ENCODE results near the gene VMP1.
"Not testable (repeated sequence)": the region's sequence is repeated elsewhere in the genome, so short reads cannot be mapped to it uniquely, and the experiment has no call there.

Gene VMP1

DNA sequence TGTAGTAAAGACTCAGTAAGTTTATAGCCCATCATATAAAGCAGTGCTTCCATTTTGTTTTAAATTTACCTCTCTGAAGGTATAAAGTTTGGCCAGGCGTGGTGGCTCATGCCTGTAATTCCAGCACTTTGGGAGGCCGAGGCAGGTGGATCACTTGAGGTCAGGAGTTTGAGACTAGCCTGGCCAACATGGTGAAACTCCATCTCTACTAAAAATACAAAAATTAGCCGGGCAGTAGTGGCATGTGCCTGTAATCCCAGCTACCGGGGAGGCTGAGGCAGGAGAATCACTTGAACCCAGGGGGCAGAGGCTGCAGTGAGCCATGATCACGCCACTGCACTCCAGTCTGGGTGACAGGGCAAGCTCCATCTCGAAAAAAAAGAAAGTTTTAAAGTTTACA lies 83.0 kb downstream of the VMP1 start:
- not testable (repeated sequence) for H3K9me3 Mint-ChIP-seq (ENCODE audit: low read depth); H3K27me3 Mint-ChIP-seq; H3K4me3 Mint-ChIP-seq; H3K36me3 Mint-ChIP-seq
- H3K27ac Mint-ChIP-seq, result peak overlapping the region; percentile 81
- H3K4me1 Mint-ChIP-seq (ENCODE audit: low read depth), result peaks cover 30% of the 10 kb centered on the region

DNA sequence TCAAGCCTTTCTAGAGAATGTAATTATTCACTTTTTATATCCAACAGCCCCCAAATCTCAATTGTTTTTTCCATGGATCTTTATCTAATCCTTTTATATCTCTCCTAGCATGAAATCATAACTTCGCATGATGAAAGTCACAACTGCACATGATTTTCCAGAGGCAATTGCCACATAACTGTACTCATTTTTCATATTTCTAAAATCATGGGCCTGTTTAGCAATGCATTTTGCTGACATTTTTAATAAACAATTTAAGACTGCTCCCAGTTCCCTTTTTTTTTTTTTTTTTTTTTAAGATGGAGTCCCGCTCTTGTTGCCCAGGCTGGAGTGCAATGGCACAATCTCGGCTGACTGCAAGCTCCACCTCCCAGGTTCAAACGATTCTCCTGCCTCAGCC lies 83.5 kb downstream of the VMP1 start:
- H3K9me3 Mint-ChIP-seq (ENCODE audit: low read depth), result no peaks in the 10 kb centered on the region
- H3K4me1 Mint-ChIP-seq (ENCODE audit: low read depth), result peaks cover 30% of the 10 kb centered on the region
- peaks cover 9% of the 10 kb centered on the region for H3K36me3 Mint-ChIP-seq
- no peak overlapping the region for H3K4me3 Mint-ChIP-seq
- no peaks in the 10 kb centered on the region for H3K27me3 Mint-ChIP-seq
- H3K27ac Mint-ChIP-seq, result peak overlapping the region; percentile 81

DNA sequence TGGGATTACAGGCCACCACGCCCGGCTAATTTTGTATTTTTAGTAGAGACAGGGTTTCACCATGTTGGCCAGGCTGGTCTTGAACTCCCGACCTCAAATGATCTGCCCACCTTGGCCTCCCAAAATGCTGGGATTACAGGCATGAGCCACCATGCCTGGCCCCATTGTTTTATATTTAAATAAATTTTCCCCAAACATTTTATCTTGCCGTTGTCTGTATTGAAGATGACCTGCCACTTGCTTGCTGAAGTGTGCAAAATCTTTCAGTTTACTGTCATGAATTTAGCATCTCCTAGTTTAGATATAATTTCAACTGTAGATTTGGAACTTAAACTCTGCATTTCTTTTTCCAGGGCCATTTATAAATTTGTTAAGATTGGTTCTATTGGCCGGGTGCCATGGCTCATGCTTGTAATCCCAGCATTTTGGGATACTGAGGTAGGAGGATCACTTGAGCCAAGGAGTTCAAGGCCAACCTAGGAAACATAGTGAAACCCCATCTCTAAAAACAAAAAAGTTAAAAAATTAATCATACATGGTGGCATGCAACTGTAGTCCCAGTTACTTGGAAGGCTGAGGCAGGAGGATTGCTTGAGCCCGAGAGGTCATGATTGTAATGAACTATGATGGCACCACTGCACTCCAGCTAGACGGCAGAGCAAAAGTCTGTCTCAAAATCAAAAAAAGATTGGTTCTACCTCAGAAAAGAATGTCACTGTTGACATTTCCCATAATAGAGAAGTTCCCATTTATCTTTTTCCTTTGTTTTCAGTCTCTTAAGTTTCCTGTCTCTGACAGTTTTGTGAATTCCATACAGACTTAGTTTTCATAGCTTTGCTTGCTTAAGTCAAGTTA lies 84.4 kb downstream of the VMP1 start:
- no peak overlapping the region for H3K4me3 Mint-ChIP-seq
- peaks cover 13% of the 10 kb centered on the region for H3K36me3 Mint-ChIP-seq
- peak overlapping the region; percentile 66 for H3K27ac Mint-ChIP-seq
- no peaks in the 10 kb centered on the region for H3K9me3 Mint-ChIP-seq (ENCODE audit: low read depth)
- H3K4me1 Mint-ChIP-seq (ENCODE audit: low read depth), result peaks cover 25% of the 10 kb centered on the region
- H3K27me3 Mint-ChIP-seq, result no peaks in the 10 kb centered on the region

DNA sequence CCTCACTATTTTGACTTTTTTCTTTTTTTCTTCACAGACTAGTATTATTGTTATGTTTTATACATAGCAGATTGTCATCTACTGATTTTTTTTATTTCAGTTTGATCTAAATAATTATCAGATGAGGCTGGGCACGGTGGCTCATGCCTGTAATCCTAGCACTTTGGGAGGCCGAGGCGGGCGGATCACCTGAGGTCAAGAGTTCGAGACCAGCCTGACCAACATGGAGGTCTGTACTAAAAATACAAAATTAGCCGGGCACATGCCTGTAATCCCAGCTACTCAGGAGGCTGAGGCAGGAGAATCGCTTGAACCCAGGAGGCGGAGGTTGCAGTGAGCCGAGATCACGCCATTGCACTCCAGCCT lies 85.0 kb downstream of the VMP1 start:
- Mint-ChIP-seq H3K4me1 (ENCODE audit: low read depth) (peaks cover 18% of the 10 kb centered on the region), H3K27ac (peak overlapping the region; percentile 66), H3K36me3 (peaks cover 10% of the 10 kb centered on the region)
- H3K9me3 Mint-ChIP-seq (ENCODE audit: low read depth); H3K4me3 Mint-ChIP-seq; H3K27me3 Mint-ChIP-seq: not testable (repeated sequence)

GRCh38 chr17:59793205-59793604 lies 85.8 kb downstream of the VMP1 start:
- H3K27me3 Mint-ChIP-seq, result no peaks in the 10 kb centered on the region
- no peak overlapping the region for H3K27ac Mint-ChIP-seq
- peaks cover 17% of the 10 kb centered on the region for H3K4me1 Mint-ChIP-seq (ENCODE audit: low read depth)
- H3K9me3 Mint-ChIP-seq (ENCODE audit: low read depth), result no peaks in the 10 kb centered on the region
- no peak overlapping the region for H3K4me3 Mint-ChIP-seq
- peaks cover 14% of the 10 kb centered on the region for H3K36me3 Mint-ChIP-seq

DNA sequence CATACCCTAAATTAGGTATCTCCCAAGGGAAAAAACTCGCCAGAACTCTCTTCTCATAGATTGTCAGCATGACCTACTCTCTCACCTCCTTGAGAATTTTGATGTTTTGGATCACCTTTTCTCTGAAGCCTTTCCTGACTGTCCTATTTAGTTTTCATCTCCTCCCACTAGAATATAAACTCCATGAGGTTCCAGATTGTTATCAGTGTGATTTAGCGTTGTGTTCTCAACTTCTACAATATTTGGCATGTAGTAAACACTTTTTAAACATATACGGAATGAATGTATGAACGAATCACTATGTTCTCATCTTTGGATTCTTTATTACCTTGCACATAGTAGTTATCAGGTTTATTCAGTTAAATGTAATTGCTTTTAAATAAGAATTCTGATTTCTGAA lies 88.7 kb downstream of the VMP1 start:
- Mint-ChIP-seq H3K27ac (peak overlapping the region; percentile 41), H3K9me3 (ENCODE audit: low read depth) (no peaks in the 10 kb centered on the region), H3K4me3 (no peak overlapping the region), H3K36me3 (peaks cover 13% of the 10 kb centered on the region), H3K27me3 (no peaks in the 10 kb centered on the region), H3K4me1 (ENCODE audit: low read depth) (peaks cover 18% of the 10 kb centered on the region)

DNA sequence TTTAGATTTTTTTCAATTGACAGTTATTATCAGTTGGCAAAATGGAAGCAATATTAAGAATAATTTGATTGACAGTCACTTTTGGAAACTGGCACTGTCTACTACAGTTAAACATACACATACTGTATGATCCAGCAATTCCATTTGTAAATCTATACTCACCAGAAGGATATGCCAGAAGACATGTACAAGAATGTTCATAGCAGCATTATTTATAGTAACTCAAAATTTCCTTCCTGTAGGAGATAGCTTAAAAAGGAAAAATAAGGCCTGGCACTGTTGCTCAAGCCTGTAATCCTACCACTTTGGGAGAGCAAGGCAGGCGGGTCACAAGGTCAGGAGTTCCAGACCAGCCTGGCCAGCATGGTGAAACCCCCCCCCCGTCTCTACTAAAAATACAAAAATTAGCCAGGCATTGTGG lies 89.3 kb downstream of the VMP1 start:
- no peaks in the 10 kb centered on the region for H3K27me3 Mint-ChIP-seq
- no peak overlapping the region for H3K27ac Mint-ChIP-seq
- H3K9me3 Mint-ChIP-seq (ENCODE audit: low read depth), result no peaks in the 10 kb centered on the region
- H3K4me1 Mint-ChIP-seq (ENCODE audit: low read depth), result peaks cover 15% of the 10 kb centered on the region
- no peak overlapping the region for H3K4me3 Mint-ChIP-seq
- H3K36me3 Mint-ChIP-seq, result peaks cover 11% of the 10 kb centered on the region

DNA sequence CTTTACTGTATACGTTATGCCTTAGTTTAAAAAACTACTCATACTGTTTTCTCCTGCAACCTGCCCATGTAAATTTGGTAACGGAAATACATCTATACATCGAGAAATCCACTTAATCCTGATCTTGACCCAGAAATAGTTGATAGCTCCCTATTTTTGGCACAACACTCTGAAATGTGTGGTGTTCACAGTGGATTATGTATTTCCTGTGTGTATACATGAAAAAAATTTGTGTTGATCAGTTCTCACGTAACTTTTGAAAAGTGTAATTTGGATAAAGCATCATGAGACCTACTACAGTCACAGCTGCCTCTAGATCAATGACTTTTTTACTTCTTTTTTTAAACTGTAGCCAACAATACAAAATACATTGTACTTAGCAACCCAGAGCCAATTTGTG lies 90.7 kb downstream of the VMP1 start:
- H3K27me3 Mint-ChIP-seq, result no peaks in the 10 kb centered on the region
- H3K27ac Mint-ChIP-seq, result peak overlapping the region; percentile 22
- no peak overlapping the region for H3K4me3 Mint-ChIP-seq
- H3K36me3 Mint-ChIP-seq, result peaks cover 10% of the 10 kb centered on the region
- peaks cover 13% of the 10 kb centered on the region for H3K4me1 Mint-ChIP-seq (ENCODE audit: low read depth)
- H3K9me3 Mint-ChIP-seq (ENCODE audit: low read depth), result no peaks in the 10 kb centered on the region

- Mint-ChIP-seq H3K27ac (no peak overlapping the region), H3K27me3 (no peaks in the 10 kb centered on the region), H3K9me3 (ENCODE audit: low read depth) (no peaks in the 10 kb centered on the region), H3K4me1 (ENCODE audit: low read depth) (peaks cover 13% of the 10 kb centered on the region), H3K4me3 (no peak overlapping the region), H3K36me3 (peaks cover 8% of the 10 kb centered on the region)
These were observed 93.1 kb downstream of the VMP1 start for GRCh38 chr17:59800530-59800942.

DNA sequence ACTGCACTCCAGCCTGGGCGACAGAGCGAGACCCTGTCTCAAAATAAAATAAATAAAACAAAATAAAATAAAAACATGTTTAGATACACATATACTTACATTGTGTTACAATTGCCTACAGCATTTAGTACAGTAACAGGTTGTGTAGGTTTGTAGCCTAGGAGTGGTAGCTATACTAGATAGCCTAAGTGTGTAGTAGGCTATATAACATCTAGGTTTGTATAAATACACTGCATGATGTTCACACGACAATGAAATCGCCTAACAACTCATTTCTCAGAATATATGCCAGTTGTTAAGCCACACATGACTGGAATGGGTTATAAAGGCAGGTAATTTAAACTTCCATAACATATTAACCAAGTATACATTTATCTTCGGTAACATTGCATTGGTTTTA lies 94.7 kb downstream of the VMP1 start:
- Mint-ChIP-seq H3K4me3 (no peak overlapping the region), H3K36me3 (peaks cover 5% of the 10 kb centered on the region), H3K27me3 (no peaks in the 10 kb centered on the region), H3K9me3 (ENCODE audit: low read depth) (no peaks in the 10 kb centered on the region), H3K4me1 (ENCODE audit: low read depth) (peaks cover 10% of the 10 kb centered on the region), H3K27ac (no peak overlapping the region)

GRCh38 chr17:59804901-59805465 lies 97.5 kb downstream of the VMP1 start:
- H3K4me3 Mint-ChIP-seq, result no peak overlapping the region
- peaks cover 6% of the 10 kb centered on the region for H3K36me3 Mint-ChIP-seq
- H3K27ac Mint-ChIP-seq, result no peak overlapping the region
- no peaks in the 10 kb centered on the region for H3K27me3 Mint-ChIP-seq
- H3K4me1 Mint-ChIP-seq (ENCODE audit: low read depth), result peaks cover 5% of the 10 kb centered on the region
- no peaks in the 10 kb centered on the region for H3K9me3 Mint-ChIP-seq (ENCODE audit: low read depth)

- H3K27ac Mint-ChIP-seq; H3K4me1 Mint-ChIP-seq (ENCODE audit: low read depth); H3K9me3 Mint-ChIP-seq (ENCODE audit: low read depth); H3K36me3 Mint-ChIP-seq; H3K4me3 Mint-ChIP-seq; H3K27me3 Mint-ChIP-seq: not testable (repeated sequence)
These were observed 98.9 kb downstream of the VMP1 start for GRCh38 chr17:59806322-59806721.

DNA sequence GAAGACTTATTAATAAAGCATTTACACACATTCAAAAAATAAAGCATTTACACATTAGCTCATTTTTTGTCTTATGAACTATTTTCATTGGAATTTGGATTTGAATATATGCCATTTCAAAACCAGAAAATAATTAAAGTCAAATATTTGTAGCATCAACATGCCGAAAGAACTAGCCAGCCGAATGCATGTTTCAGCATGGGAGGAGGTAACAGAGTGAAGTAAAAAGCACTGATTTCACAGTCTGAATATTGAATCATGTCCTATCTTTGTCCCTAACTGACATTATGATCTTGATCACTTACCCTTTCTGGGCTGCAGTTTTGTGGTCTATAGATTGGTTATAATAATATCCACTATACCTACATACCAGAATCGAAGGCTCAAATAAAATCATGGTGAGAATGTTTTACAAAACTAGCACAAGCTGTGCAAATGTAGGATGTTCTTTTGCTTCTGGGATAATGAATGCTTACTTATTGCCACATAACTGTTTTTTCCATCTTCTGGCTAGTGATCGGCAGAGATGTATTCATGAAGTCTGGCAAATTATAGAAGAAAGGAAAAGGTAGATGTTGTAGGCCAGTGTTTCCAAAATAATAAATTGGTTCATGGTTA lies 100.5 kb downstream of the VMP1 start:
- Mint-ChIP-seq H3K27ac (no peak overlapping the region), H3K4me3 (no peak overlapping the region), H3K9me3 (ENCODE audit: low read depth) (no peaks in the 10 kb centered on the region), H3K36me3 (peaks cover 15% of the 10 kb centered on the region), H3K27me3 (no peaks in the 10 kb centered on the region), H3K4me1 (ENCODE audit: low read depth) (peaks cover 15% of the 10 kb centered on the region)

DNA sequence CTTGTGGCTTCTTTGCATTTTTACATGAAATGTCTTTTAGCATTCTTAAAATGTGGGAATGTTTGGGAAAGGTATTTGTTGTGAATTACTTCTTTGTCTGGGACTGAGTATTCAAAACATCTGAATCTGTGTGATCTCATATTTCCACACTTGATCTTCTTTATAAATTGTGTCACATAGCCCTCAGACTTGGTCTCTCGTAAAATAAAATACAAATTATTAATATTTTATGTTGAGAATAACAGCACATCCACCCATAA lies 103.4 kb downstream of the VMP1 start:
- Mint-ChIP-seq H3K9me3 (ENCODE audit: low read depth) (no peaks in the 10 kb centered on the region), H3K36me3 (peaks cover 18% of the 10 kb centered on the region), H3K27ac (no peak overlapping the region), H3K4me3 (no peak overlapping the region), H3K27me3 (no peaks in the 10 kb centered on the region), H3K4me1 (ENCODE audit: low read depth) (peaks cover 13% of the 10 kb centered on the region)

GRCh38 chr17:59811209-59811608 lies 103.8 kb downstream of the VMP1 start:
- Mint-ChIP-seq H3K36me3 (peaks cover 22% of the 10 kb centered on the region), H3K9me3 (ENCODE audit: low read depth) (no peaks in the 10 kb centered on the region), H3K4me1 (ENCODE audit: low read depth) (peaks cover 13% of the 10 kb centered on the region), H3K27ac (no peak overlapping the region), H3K4me3 (no peak overlapping the region), H3K27me3 (no peaks in the 10 kb centered on the region)

- H3K36me3 Mint-ChIP-seq, result peaks cover 22% of the 10 kb centered on the region
- peaks cover 13% of the 10 kb centered on the region for H3K4me1 Mint-ChIP-seq (ENCODE audit: low read depth)
- peak overlapping the region; percentile 64 for H3K27ac Mint-ChIP-seq
- H3K9me3 Mint-ChIP-seq (ENCODE audit: low read depth), result no peaks in the 10 kb centered on the region
- no peaks in the 10 kb centered on the region for H3K27me3 Mint-ChIP-seq
- H3K4me3 Mint-ChIP-seq, result no peak overlapping the region
These were observed 104.7 kb downstream of the VMP1 start for GRCh38 chr17:59812139-59812538.
